Measurements from ENCODE around the gene UVRAG. TPM values are rescaled to one million over a fixed set of nuclear protein-coding genes. Genes with fewer than 3 reads are reported as not detected.

The UVRAG gene
- total and polyA plus RNA-seq, 2 of the 4 experiments (the other 2 are of a cell fraction): 5.6 to 10.9 TPM

GRCh38 chr11:75902631-75903030 is 87.6 kb downstream of the UVRAG start:
- H4K5ac ChIP-seq (ENCODE audit: low read depth, low read length): no peak overlapping the region
- no peak overlapping the region for H3K4me2 ChIP-seq (ENCODE audit: low read depth, low read length)
- H3K14ac ChIP-seq (replicated peaks; ENCODE audit: low read depth, low read length): no peak overlapping the region
- no peak overlapping the region for H3K9ac ChIP-seq (ENCODE audit: low read depth, low read length)
- no TSS peak for BruUV-seq (replicated peaks)
- H2BK15ac ChIP-seq (ENCODE audit: low read depth, low read length): no peak overlapping the region
- H3K79me1 ChIP-seq (ENCODE audit: low read depth in 1 of 2, low read length in 2 of 2): peaks cover 4% of the 10 kb centered on the region in 2 experiments; a peak in 2 of 4 replicates
- H3K56ac ChIP-seq (ENCODE audit: extremely low read depth, insufficient read depth, low read length): no peak overlapping the region
- H4K91ac ChIP-seq (ENCODE audit: insufficient read depth, low read depth, low read length): no peak overlapping the region
- no peak overlapping the region for H2BK20ac ChIP-seq (ENCODE audit: low read depth, low read length)
- H2BK120ac ChIP-seq (ENCODE audit: low read depth, low read length): no peak overlapping the region
- TF ChIP-seq, protein P1, sequence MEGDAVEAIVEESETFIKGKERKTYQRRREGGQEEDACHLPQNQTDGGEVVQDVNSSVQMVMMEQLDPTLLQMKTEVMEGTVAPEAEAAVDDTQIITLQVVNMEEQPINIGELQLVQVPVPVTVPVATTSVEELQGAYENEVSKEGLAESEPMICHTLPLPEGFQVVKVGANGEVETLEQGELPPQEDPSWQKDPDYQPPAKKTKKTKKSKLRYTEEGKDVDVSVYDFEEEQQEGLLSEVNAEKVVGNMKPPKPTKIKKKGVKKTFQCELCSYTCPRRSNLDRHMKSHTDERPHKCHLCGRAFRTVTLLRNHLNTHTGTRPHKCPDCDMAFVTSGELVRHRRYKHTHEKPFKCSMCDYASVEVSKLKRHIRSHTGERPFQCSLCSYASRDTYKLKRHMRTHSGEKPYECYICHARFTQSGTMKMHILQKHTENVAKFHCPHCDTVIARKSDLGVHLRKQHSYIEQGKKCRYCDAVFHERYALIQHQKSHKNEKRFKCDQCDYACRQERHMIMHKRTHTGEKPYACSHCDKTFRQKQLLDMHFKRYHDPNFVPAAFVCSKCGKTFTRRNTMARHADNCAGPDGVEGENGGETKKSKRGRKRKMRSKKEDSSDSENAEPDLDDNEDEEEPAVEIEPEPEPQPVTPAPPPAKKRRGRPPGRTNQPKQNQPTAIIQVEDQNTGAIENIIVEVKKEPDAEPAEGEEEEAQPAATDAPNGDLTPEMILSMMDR (conservative IDR thresholded peaks at IDR 0.05; ENCODE audit: low read depth, low read length): no peak
- TF ChIP-seq MAZ (IDR thresholded peaks at IDR 0.05; ENCODE audit: borderline replicate concordance, low read depth, low read length) (no peak), FOS (IDR thresholded peaks at IDR 0.05; ENCODE audit: low read depth, low read length) (no peak), RFX5 (IDR thresholded peaks at IDR 0.05; ENCODE audit: low read depth, low read length) (no peak), CHD1 (IDR thresholded peaks at IDR 0.05; ENCODE audit: low read depth, low read length) (no peak), POLR2A (IDR thresholded peaks at IDR 0.05; ENCODE audit: low read depth, low read length) (no peak), RAD21 (IDR thresholded peaks at IDR 0.05; ENCODE audit: low read length) (no peak), RCOR1 (IDR thresholded peaks at IDR 0.05; ENCODE audit: insufficient replicate concordance, low read length) (no peak), SMC3 (IDR thresholded peaks at IDR 0.05; ENCODE audit: low read depth, low read length) (no peak), CEBPB (IDR thresholded peaks at IDR 0.05; ENCODE audit: low read depth, low read length) (no peak)
- no peaks in the 10 kb centered on the region for H4K20me1 ChIP-seq (ENCODE audit: insufficient read depth, low read length)
- H4K8ac ChIP-seq (ENCODE audit: low read depth in 2 of 2, low read length in 2 of 2): no peak overlapping the region
- dilution Hi-C loops (cut with HindIII; ENCODE audit: low sequenced_read_pairs, unreplicated experiment): no loop called here
- intact Hi-C loops (cut with micrococcal nuclease): no loop called here
- no peak overlapping the region for H2AFZ ChIP-seq (replicated peaks; ENCODE audit: low read length, poor library complexity)
- no peaks in the 10 kb centered on the region for H3K27me3 ChIP-seq (ENCODE audit: control insufficient read depth, insufficient read depth, low read length)
- H3K4me1 ChIP-seq (ENCODE audit: control insufficient read depth, insufficient read depth, low read length): no peaks in the 10 kb centered on the region; the same call in 1 of the 2 replicates
- H3K36me3 ChIP-seq (ENCODE audit: control insufficient read depth, insufficient read depth, low read length): no peaks in the 10 kb centered on the region
- WGBS, 2 experiments (ENCODE audit: extremely low coverage in 2 of 2, insufficient read length in 1 of 2): no CpG with 5 or more reads among the region's 2 CpGs
- H3K27ac ChIP-seq (ENCODE audit: insufficient read depth, low read length): no peak overlapping the region
- ATAC-seq (ENCODE audit: low read depth) (no peak), DNase-seq (no peak)
- no peaks in the 10 kb centered on the region for H3K9me1 ChIP-seq (ENCODE audit: insufficient read depth, low read length)
- H2BK5ac ChIP-seq (ENCODE audit: low read depth, low read length, poor library complexity, severe bottlenecking): no peak overlapping the region
- in situ Hi-C loops (cut with MboI; ENCODE audit: low sequenced_read_pairs): no loop called here
- no peak overlapping the region for H3K23ac ChIP-seq (ENCODE audit: low read depth, low read length)
- POLR2A ChIA-PET (ENCODE audit: unreplicated experiment): no interaction called here
- H3K9me3 ChIP-seq (ENCODE audit: control insufficient read depth, insufficient read depth, low read length): no peaks in the 10 kb centered on the region
- H3K18ac ChIP-seq (ENCODE audit: low read depth, low read length): no peak overlapping the region
- no peak overlapping the region for H3K4me3 ChIP-seq (ENCODE audit: insufficient read depth, low read depth, low read length)
- no peak overlapping the region for H3K4ac ChIP-seq (ENCODE audit: low read depth, low read length)
- CTCF ChIA-PET: interaction anchor here (1.7 kb wide), 1 partner anchor 249 kb away, joined by 14 read pairs; no protein-coding TSS in a partner anchor
- H2AK5ac ChIP-seq (ENCODE audit: low read depth, low read length): no peak overlapping the region
- H2AK9ac ChIP-seq (replicated peaks; ENCODE audit: low read depth, low read length, poor library complexity): no peak overlapping the region

Data from IMR-90 (cell line).